B cell (primary cell): ENCODE data around the gene BTF3L4. TPM values are rescaled to one million over a fixed set of nuclear protein-coding genes. Genes with fewer than 3 reads are reported as not detected.
"Not testable (repeated sequence)": the region's sequence is repeated elsewhere in the genome, so short reads cannot be mapped to it uniquely, and the experiment has no call there.

ENCODE experiments used
- ATAC-seq: fragments of 200-7000 bp; cut with Tn5 transposase; one replicate; pipeline ENCODE4 v1.10.0; 2021; ENCODE audit warnings: low read depth, mild to moderate bottlenecking, moderate number of reproducible peaks, moderate library complexity
- CTCF ChIA-PET: fragments of 350-600 bp; sonication (Branson Sonifier 250); formaldehyde crosslinking; loops from one replicate; lab custom pipeline; 2021; ENCODE audit warnings: antibody characterized with exemption, inconsistent platforms; lab: Charles Lee
- POLR2A ChIA-PET: fragments of 350-600 bp; sonication (Branson Sonifier 250); formaldehyde crosslinking; loops from one replicate; lab custom pipeline; 2021; ENCODE audit warnings: antibody characterized with exemption; lab: Charles Lee
- DNase-seq: peaks from one replicate; pipeline ENCODE4 v3.0.0; 2013
- H2AFZ ChIP-seq: 2 replicates; pipeline ENCODE4 v1.6.1; 2012; ENCODE audit warnings: mild to moderate bottlenecking, low read depth, low read length; ENCODE audit not compliant: insufficient read depth, poor library complexity, severe bottlenecking
- H3K27ac ChIP-seq, 2 donors: 1 replicate in 1 of 2; 2 replicates in 1 of 2; pipeline ENCODE4 v1.5.1; 2012 to 2013; ENCODE audit warnings: low read length in 2 of 2, mild to moderate bottlenecking in 2 of 2, moderate library complexity in 1 of 2
- H3K27me3 ChIP-seq, 4 experiments: fragments of 200-600 bp in 1 of 4; sonication (generic) in 1 of 4; replicated peaks in 1 of 4; 1 replicate in 2 of 4; 2 replicates in 2 of 4; pipeline versions ENCODE4 v1.6.1 to v1.7.0; 2013 to 2016; ENCODE audit warnings: low read length in 3 of 4, mild to moderate bottlenecking in 2 of 4, mixed read lengths in 1 of 4, moderate library complexity in 1 of 4; ENCODE audit not compliant: insufficient read depth in 4 of 4, control insufficient read depth in 3 of 4; ENCODE audit errors: control extremely low read depth in 1 of 4
- H3K36me3 ChIP-seq, 2 experiments: replicated peaks in 1 of 2; 1 replicate in 1 of 2; 2 replicates in 1 of 2; pipeline versions ENCODE4 v1.6.1 to v1.7.1; 2013; ENCODE audit warnings: low read length in 1 of 2; ENCODE audit not compliant: insufficient read depth in 2 of 2, control insufficient read depth in 1 of 2; ENCODE audit errors: control extremely low read depth in 1 of 2, extremely low read depth in 1 of 2
- H3K4me1 ChIP-seq, 2 donors: fragments of 200-600 bp in 1 of 2; sonication (generic) in 1 of 2; 1 replicate in 1 of 2; 2 replicates in 1 of 2; pipeline versions ENCODE4 v1.5.1 to v1.6.1; 2013 to 2017; ENCODE audit warnings: low read length in 2 of 2; ENCODE audit not compliant: control insufficient read depth in 2 of 2, insufficient read depth in 2 of 2
- H3K4me2 ChIP-seq: replicated peaks from 2 replicates; pipeline ENCODE3; 2012; ENCODE audit warnings: mild to moderate bottlenecking, low read depth, low read length; ENCODE audit not compliant: poor library complexity, severe bottlenecking
- H3K4me3 ChIP-seq, 5 experiments: fragments of 200-600 bp in 1 of 5; sonication (generic) in 1 of 5; 1 replicate in 3 of 5; 2 replicates in 2 of 5; pipeline versions ENCODE4 v1.5.1 to v1.7.0; 2011 to 2016; ENCODE audit warnings: low read length in 4 of 5, mild to moderate bottlenecking in 4 of 5, low read depth in 2 of 5, control low read depth in 1 of 5, moderate library complexity in 1 of 5; ENCODE audit not compliant: insufficient read depth in 1 of 5; ENCODE audit errors: control extremely low read depth in 1 of 5, extremely low read depth in 1 of 5
- H3K79me2 ChIP-seq: fragments of 200-600 bp; sonication (generic); one replicate; pipeline ENCODE4 v1.6.0; 2016; ENCODE audit warnings: low read length; ENCODE audit not compliant: control insufficient read depth, insufficient read depth
- H3K9ac ChIP-seq: fragments of 200-600 bp; sonication (generic); 2 replicates; pipeline ENCODE4 v1.6.1; 2017; ENCODE audit warnings: mild to moderate bottlenecking, low read length, moderate library complexity
- H3K9me3 ChIP-seq, 3 donors: one replicate each; pipeline versions ENCODE4 v1.6.1 to v1.7.1; 2013; ENCODE audit warnings: low read length in 2 of 3; ENCODE audit not compliant: control insufficient read depth in 2 of 3, insufficient read depth in 1 of 3; ENCODE audit errors: control extremely low read depth in 1 of 3
- H4K20me1 ChIP-seq: 2 replicates; pipeline ENCODE4 v1.6.0; 2012; ENCODE audit warnings: mild to moderate bottlenecking, low read length; ENCODE audit not compliant: insufficient read depth, control insufficient read depth, poor library complexity, severe bottlenecking
- H3K27ac Mint-ChIP-seq: one replicate; pipeline ENCODE4 v1.8.0; 2021; ENCODE audit warnings: mixed read lengths
- H3K27me3 Mint-ChIP-seq: one replicate; pipeline ENCODE4 v1.8.0; 2021; ENCODE audit warnings: mixed read lengths
- H3K4me1 Mint-ChIP-seq: one replicate; pipeline ENCODE4 v1.8.0; 2021; ENCODE audit warnings: mixed read lengths
- H3K4me3 Mint-ChIP-seq: one replicate; pipeline ENCODE4 v1.8.0; 2021; ENCODE audit warnings: mixed read lengths
- H3K9me3 Mint-ChIP-seq: one replicate; pipeline ENCODE4 v1.8.0; 2022; ENCODE audit warnings: mixed read lengths; ENCODE audit not compliant: insufficient read depth
- EZH2 ChIP-seq: IDR thresholded peaks from 2 replicates; pipeline ENCODE4 v1.6.1; 2012; ENCODE audit warnings: borderline replicate concordance, low read depth, mild to moderate bottlenecking, moderate library complexity, low read length; ENCODE audit not compliant: insufficient read depth, poor library complexity, severe bottlenecking
- WGBS: methylation state at CpG from one replicate; pipeline ENCODE4 v1.1.5; 2013; ENCODE audit warnings: missing lambda C conversion rate; ENCODE audit not compliant: insufficient coverage; 5-methylcytosine and 5-hydroxymethylcytosine counted together
- intact Hi-C: fragments of 100-400 bp; cut with micrococcal nuclease; formaldehyde crosslinking; loops from one replicate; pipeline ENCODE4 v1.10.0; 2022
- polyA plus RNA-seq: library from polyadenylated mRNA; depleted of rRNA; stranded (reverse); fragments of >200 nt; gene quantifications from 2 replicates; pipeline ENCODE4 v1.2.3, GENCODE V29; 2012
- total RNA-seq, 2 donors: library from RNA; stranded (reverse); fragments of 120-200 nt in 1 of 2; gene quantifications; 1 replicate in 1 of 2; 2 replicates in 1 of 2; pipeline versions ENCODE4 v1.2.3 to v1.2.4, GENCODE V29; 2013 to 2022
- TF ChIP-seq, protein P1 (sequence below): fragments of 200-600 bp; IDR thresholded peaks from one replicate; pipeline ENCODE4 v1.8.0; 2022; ENCODE audit warnings: antibody characterized with exemption, mild to moderate bottlenecking

BTF3L4 gene
- total and polyA plus RNA-seq, 2 donors (not counting 1 experiment from before 2014, with no cell fraction given) = 16.0 to 32.7 TPM

- Mint-ChIP-seq H3K27me3 (no peaks in the 10 kb centered on the region), H3K4me3 (no peak overlapping the region), H3K27ac (no peak overlapping the region), H3K9me3 (no peaks in the 10 kb centered on the region), H3K4me1 (peaks cover 1% of the 10 kb centered on the region)
- 92% methylated on average over 3 of the region's 3 CpGs for WGBS
- no peak overlapping the region for H3K4me2 ChIP-seq
- no peak overlapping the region for H2AFZ ChIP-seq
- intact Hi-C loops = no loop called here
- ATAC-seq (no peak), DNase-seq (no peak)
- no peak overlapping the region for H3K4me3 ChIP-seq
- peaks cover 16% of the 10 kb centered on the region for H3K79me2 ChIP-seq
- H3K27me3 ChIP-seq = no peaks in the 10 kb centered on the region
- H3K9ac ChIP-seq = no peak overlapping the region
- POLR2A ChIA-PET = no interaction called here
- H3K36me3 ChIP-seq = peaks cover 3 to 18% of the 10 kb centered on the region in 2 experiments
- H3K4me1 ChIP-seq = no peaks in the 10 kb centered on the region
- H3K9me3 ChIP-seq = no peaks in the 10 kb centered on the region
- no peak overlapping the region for H3K27ac ChIP-seq
- CTCF ChIA-PET = interaction anchor here (0.6 to 1.1 kb wide), 2 partner anchors 15 to 826 kb away, joined by 3 to 4 read pairs; no protein-coding TSS in a partner anchor
- TF ChIP-seq EZH2 = no peak
- TF ChIP-seq, protein P1, sequence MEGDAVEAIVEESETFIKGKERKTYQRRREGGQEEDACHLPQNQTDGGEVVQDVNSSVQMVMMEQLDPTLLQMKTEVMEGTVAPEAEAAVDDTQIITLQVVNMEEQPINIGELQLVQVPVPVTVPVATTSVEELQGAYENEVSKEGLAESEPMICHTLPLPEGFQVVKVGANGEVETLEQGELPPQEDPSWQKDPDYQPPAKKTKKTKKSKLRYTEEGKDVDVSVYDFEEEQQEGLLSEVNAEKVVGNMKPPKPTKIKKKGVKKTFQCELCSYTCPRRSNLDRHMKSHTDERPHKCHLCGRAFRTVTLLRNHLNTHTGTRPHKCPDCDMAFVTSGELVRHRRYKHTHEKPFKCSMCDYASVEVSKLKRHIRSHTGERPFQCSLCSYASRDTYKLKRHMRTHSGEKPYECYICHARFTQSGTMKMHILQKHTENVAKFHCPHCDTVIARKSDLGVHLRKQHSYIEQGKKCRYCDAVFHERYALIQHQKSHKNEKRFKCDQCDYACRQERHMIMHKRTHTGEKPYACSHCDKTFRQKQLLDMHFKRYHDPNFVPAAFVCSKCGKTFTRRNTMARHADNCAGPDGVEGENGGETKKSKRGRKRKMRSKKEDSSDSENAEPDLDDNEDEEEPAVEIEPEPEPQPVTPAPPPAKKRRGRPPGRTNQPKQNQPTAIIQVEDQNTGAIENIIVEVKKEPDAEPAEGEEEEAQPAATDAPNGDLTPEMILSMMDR = no peak
- peaks cover 59% of the 10 kb centered on the region for H4K20me1 ChIP-seq
These were observed 23.9 kb downstream of the BTF3L4 start for GRCh38 chr1:52080014-52080415.

DNA sequence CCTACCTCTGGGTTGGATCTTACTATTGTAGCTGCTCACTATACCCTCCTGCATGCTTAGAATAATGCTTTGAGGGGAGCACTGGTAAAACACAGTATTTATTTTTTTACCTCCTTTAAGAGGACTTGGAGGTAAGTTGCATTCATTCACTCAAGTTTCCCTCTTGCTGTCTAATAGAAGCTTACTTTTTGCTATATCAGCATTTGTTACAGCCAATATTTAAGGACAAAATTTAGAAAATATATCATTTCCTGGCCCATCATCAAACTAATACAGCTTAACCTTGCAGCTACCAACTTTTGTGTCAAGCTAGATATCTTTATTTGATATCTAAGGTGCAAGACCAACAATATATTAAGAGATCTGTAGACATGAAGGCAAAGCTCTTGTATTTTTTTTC lies 31.8 kb downstream of the BTF3L4 start:
- H3K4me1 ChIP-seq, H3K9me3 ChIP-seq, H3K4me3 Mint-ChIP-seq, H2AFZ ChIP-seq, H3K27ac ChIP-seq, H3K4me1 Mint-ChIP-seq, H4K20me1 ChIP-seq, H3K9me3 Mint-ChIP-seq, intact Hi-C loops, H3K4me2 ChIP-seq, H3K4me3 ChIP-seq, POLR2A ChIA-PET, DNase-seq, H3K79me2 ChIP-seq, H3K27me3 ChIP-seq, H3K9ac ChIP-seq, H3K27me3 Mint-ChIP-seq, H3K27ac Mint-ChIP-seq, ATAC-seq: not testable (repeated sequence)
- H3K36me3 ChIP-seq = peaks cover 9 to 35% of the 10 kb centered on the region in 2 experiments
- CTCF ChIA-PET = interaction anchor here (1.0 kb wide), 1 partner anchor 191 kb away, joined by 3 read pairs; no protein-coding TSS in a partner anchor

GRCh38 chr1:52094300-52094699 lies 38.2 kb downstream of the BTF3L4 start:
- H3K9me3 Mint-ChIP-seq, H3K4me1 Mint-ChIP-seq, H3K79me2 ChIP-seq, H2AFZ ChIP-seq, H3K36me3 ChIP-seq, H3K4me1 ChIP-seq, H3K27ac ChIP-seq, H3K27ac Mint-ChIP-seq, H3K9me3 ChIP-seq, DNase-seq, H3K4me3 ChIP-seq, POLR2A ChIA-PET, H3K27me3 ChIP-seq, H3K4me2 ChIP-seq, H4K20me1 ChIP-seq, ATAC-seq, H3K4me3 Mint-ChIP-seq, intact Hi-C loops, H3K9ac ChIP-seq, H3K27me3 Mint-ChIP-seq, CTCF ChIA-PET: not testable (repeated sequence)
- 82% methylated on average over 5 of the region's 7 CpGs for WGBS
